GM19035 (cell line): ENCODE results near the gene GLB1L3.
"Not testable (repeated sequence)": the region's sequence is repeated elsewhere in the genome, so short reads cannot be mapped to it uniquely, and the experiment has no call there.

Experiments
- ATAC-seq: cut with Tn5 transposase; IDR thresholded peaks from one replicate; pipeline ENCODE4 v1.9.1; 2021; ENCODE audit not compliant: unreplicated experiment

GLB1L3 gene

DNA sequence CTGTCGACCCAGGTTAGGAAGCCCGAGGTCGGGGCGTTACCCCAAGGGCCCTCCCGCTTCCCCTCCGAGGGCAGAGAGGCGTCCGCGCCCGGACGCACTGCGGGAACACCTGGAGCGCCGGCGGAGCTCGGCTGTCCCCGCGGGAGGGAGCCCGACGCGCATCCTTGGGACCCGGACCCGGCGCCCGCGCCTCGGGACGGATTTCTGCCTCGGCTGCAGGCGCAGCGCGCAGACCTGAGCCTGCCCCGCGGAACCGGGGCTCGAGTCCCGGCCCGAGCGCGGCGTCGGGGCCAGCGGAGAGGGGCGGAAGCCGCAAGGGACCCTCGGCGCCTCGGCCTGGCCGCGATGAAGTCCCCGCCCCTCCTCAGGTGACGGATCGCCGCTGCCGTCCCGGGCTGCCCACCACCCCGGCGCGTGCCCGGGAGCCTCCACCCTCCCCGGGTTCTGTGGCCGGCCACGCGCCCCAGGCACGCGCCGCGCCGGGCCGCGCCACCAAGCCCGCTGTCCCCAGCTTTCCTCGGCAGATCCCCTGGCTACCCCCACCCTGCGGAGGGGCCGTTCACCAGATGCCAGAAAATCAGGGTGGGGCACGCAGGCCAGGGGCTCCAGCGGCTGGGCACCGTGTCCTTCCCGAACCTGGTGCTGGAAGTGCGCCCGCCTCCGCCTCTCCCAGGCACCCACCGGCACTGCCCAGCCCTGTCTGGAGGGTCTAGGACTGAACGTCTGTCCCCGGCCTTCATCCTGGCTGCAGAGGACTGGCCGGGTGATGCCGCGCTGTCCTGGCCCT, 410 bp downstream of the GLB1L3 start:
- peak; percentile 25 for ATAC-seq

DNA sequence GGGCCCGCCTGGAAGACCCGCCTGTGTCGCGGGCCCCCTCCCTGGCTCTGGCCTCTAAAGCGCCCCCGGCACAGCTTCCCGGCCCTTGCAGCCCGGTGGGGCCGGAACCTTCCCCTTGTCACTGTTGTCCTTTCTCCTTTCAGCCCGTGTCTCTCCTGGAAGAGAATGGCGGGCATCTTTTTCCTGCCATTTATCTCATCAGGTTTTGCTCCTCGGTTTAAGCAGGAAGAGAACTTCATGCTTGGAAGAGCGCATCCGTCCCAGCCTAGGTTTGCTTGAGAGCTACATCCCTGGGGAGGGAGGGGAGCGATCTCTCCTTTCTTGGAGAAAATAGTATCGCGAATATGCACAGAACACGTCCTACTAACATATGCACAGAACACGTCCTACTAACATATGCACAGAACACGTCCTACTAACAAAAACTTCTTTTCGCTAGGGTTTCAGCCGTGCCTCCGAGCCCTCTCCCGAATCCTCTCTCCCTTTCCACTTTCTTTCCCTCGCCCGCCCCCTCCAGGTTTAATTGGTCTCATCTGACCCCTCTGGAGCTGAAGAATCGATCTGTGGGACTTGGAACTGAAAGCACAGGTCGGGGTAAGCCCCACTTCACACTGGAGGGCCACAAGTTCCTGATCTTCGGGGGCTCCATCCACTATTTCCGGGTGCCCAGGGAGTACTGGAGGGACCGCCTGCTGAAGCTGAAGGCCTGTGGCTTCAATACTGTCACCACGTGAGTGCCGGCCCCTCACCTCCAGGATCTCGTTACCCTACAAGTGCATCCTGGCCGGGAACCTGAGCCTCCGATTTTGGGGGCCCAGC, 1.2 kb downstream of the GLB1L3 start:
- ATAC-seq = no peak

DNA sequence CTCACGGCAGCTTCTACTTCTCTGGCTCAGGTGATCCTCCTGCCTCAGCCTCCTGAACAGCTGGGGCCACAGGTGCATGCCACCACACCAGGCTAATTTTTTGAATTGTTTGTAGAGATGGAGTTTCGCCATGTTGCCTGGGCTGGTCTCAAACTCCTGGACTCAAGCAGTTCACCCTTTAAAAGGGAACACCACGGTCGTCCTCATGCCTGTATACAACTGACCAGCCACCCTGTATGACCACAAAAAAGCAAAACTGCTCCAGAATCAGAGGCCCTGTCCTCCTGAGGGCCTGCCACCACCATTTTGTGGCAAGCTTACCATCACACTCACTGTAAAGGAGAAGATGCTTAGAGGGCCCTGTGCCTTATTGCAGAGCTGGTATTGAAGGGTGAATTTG, 2.2 kb downstream of the GLB1L3 start:
- ATAC-seq = no peak

DNA sequence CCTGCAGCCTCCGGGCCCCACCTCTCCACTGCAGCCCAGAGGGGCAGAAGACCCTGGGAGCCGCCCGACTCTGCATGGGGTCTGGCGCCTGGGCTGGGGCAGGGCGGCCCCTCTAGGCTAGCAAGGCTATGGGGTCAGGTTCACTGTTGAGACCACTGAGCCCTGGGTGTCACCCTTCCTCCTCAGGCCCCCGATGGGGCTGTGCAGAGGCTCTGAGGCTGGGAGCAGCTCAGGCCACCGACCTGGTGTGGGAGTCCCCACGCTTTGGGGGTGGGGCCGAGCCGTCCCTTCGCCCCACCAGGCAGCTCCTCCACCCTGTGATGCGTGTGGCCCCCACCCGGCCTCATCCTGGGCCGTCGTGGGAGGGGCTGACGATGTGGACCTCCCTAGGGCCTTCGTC, 5.5 kb downstream of the GLB1L3 start:
- not testable (repeated sequence) for ATAC-seq

DNA sequence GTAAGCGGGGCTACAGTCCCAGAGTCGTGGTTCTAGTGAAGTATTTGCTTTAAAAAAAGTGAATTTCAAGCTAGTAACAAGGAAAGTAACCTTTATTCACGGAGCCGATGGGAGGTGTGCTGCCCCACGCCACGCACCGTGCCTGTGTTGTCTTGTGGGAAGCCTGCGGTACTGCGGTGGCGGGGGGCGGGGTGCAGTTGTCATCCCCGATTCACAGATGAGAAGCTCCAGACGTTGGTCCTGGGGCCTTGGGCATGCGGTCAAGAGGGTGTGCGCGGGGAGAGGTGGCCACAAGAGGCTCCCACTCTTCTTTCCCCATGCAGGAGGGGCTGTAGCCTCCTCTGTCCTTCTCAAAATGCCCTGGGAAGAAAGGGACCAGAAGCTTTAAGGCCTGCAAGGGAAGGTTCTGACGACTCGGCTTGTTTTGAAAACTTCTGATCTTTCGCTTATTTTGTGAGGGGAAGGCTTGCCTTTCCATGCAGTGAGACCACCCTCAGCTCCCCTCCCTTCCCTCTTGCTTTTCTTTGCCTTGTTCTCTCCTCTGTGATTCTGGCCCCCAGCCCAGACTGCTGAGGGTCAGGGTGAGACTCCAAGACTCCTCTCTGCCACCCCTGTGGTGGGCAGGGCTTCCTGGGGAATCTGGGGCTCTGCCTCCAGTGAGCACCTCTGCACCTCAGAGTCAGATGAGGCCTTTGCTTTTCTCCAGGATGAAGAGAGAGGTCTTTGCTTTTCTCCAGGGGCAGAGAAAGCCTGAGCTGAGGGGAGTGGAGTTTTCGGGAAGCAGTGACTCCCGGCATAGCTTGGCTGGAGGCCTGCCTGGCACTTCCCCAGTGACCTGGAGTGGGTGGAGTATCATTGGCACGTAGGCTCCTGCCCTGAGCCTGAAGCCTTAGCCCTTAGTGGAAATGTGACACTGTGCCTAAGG, 6.2 kb downstream of the GLB1L3 start:
- no peak for ATAC-seq

DNA sequence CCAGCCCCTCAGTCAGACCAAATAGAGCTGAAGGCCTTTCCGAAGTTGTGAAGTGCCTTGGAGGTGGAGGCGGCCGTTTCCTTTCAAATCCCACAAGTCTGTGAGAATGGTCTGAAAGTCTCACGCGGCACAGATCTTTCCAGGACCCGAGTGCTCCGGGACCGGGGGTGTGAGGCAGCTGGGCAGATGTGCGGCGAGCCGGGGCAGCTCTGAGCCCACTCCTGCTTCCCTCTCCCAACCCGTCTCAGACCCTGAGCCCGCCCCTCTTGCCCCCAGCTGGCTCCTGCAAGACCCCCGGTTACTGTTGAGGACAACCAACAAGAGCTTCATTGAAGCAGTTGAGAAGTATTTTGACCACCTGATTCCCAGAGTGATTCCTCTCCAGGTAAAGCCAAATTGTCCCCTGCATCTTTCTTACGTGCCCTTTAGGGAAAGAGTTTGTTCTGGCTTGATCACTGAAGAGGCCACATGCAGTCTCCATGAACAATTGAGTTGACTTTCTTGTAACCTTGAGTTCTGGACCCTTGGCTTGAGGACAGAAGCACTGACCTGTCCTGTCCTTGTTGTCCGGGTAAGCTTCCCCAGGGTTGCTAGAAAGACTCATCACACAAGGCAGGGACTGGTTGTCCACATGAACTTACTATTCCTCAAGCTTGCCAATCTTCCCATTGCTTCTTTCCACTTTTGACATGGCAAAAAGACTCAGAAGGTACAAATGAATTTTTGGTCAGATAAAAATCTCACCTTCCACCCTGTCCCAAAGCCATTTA, 7.5 kb downstream of the GLB1L3 start:
- no peak for ATAC-seq

DNA sequence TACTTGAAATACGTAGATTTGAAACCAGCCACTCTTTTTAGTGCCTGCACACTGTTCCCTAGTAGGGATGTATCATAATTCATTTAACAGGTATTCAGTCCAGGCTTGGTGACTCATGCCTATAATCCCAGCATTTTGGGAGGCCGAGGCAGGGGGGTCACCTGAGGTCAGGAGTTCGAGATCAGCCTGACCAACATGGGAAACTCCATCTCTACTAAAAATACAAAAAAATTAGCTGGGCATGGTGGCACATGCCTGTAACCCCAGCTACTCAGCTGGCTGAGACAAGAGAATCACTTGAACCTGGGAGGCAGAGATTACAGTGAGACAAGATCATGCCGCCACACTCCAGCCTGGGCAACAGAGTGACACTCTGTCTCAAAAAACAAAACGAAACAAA, 8.2 kb downstream of the GLB1L3 start:
- ATAC-seq = not testable (repeated sequence)

DNA sequence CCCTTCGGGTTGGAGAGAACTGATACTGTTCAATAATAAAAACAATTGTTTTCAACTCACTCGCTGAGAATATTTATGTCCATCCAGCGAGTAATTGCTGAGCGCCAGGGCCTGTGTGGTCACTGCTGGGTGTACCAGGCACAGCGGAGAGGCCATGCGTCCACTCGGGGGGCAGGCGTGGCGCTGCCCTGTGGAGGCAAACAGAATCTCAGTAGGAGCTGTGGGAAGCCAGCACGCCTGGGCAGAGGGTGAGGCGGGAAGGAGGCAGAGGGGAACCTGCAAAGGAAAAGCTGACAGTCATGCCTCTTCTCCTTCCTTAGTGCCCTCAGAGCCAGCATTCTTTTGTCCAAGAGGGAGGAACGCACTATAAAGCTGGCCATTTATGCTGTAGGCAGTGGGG, 11.4 kb downstream of the GLB1L3 start:
- no peak for ATAC-seq

DNA sequence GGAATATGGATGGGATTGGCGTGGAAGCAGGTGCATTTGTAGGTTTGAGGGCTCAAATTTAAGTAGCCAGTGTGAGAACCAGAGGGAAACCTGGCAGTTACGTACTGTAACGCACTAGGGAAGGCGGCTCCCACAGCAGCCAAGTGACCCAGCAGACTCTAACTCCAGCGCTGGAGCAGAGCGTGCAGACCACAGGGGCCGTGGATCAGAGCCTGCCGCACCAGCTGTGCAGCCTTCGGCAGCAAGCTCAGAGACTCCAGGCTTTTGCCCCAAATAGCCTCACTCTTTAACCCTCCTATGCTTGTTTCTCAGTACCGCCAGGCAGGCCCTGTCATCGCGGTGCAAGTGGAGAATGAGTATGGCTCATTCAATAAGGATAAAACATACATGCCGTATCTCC, 12.3 kb downstream of the GLB1L3 start:
- no peak for ATAC-seq

DNA sequence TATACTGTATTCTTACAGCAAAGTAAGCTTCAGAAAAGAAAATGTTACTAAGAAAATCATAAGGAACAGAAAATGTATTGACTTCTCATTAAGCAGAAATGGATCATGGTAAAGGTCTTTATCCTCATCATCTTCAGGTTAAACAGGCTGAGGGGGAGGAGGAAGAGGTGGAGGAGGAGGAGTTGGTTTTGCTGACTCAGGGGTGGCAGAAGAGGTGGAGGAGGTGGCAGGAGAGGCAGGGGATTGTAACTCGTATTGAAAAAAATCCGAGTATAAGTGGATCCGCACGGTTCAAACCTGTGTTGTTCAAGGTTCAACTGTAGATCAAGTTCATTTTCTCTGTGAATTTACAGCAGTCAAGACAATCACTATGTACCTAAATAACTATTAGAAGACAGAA, 13.0 kb downstream of the GLB1L3 start:
- ATAC-seq = no peak

DNA sequence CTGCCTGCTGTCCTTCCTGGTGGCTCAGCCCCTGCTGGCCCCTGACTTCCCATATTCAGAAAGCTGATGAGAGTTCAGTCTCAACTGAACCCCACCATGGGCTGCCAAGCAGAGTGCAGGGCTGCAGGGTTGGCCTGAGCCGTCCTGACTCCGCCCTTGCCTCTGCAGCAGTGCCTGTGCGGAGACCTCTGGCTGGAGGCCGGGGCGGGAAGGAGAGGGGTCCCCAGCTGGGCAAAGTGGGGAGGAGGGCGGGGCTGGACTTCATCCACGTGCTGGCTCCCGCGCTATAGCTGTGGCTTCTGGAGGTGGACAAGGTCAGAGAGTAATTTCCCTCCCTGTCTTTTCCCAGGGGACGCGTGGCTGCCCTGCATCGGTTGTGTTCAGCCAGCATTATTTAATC, 13.6 kb downstream of the GLB1L3 start:
- ATAC-seq = no peak

DNA sequence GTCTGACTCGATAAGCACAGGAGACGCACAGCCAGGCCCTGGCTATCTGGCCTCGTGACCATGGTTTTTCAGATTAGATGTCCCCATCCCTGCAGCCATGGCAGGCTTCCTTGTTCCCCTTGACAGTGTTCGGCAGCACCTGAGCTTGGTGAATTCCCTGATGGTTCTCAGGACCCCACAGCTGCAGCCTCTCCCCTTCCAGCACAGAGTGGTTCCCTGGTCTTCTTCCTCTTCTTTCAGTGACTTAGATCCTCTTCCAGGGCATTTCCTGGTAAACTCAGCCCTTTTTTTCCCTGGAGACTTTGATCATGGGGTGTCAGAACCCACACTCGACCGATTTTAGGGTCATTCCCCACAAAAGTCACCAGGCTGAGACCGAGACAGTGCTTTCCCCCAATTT, 14.5 kb downstream of the GLB1L3 start:
- ATAC-seq = no peak

DNA sequence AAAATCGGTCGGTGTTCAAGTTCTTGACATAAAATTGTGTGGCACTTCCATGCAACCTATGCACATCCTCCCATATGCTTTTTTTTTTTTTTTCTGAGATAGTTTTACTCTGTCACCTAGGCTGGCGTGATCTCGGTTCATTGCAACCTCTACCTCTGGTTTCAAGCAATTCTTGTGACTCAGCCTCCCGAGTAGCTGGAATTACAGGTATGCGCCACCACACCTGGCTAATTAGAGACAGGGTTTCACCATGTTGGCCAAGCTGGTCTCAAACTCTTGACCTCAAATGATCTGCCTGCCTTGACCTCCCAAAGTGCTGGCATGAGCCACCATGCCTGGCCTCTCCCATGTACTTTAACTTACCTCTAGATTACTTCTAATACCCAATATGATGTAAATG, 15.0 kb downstream of the GLB1L3 start:
- no peak for ATAC-seq

DNA sequence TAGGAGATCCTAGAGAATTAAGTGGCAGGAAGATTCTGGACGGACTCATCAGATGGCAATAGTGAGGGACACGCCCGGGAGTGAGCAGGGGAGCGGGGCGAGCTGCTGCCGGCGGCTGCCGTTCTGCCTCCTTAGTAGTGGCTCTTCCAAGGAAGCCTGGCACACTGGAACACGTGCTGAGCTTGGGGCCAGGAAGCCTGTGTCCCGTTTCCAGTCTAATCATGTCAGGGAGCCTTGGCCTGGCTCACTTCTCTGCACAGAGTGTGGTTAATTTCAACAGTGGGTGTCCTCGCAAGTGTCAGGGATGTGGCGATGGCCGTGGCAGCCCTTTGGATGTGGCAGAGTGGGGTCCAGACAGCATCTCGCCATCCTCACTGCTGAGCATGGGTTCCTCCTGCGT, 16.5 kb downstream of the GLB1L3 start:
- ATAC-seq = no peak

DNA sequence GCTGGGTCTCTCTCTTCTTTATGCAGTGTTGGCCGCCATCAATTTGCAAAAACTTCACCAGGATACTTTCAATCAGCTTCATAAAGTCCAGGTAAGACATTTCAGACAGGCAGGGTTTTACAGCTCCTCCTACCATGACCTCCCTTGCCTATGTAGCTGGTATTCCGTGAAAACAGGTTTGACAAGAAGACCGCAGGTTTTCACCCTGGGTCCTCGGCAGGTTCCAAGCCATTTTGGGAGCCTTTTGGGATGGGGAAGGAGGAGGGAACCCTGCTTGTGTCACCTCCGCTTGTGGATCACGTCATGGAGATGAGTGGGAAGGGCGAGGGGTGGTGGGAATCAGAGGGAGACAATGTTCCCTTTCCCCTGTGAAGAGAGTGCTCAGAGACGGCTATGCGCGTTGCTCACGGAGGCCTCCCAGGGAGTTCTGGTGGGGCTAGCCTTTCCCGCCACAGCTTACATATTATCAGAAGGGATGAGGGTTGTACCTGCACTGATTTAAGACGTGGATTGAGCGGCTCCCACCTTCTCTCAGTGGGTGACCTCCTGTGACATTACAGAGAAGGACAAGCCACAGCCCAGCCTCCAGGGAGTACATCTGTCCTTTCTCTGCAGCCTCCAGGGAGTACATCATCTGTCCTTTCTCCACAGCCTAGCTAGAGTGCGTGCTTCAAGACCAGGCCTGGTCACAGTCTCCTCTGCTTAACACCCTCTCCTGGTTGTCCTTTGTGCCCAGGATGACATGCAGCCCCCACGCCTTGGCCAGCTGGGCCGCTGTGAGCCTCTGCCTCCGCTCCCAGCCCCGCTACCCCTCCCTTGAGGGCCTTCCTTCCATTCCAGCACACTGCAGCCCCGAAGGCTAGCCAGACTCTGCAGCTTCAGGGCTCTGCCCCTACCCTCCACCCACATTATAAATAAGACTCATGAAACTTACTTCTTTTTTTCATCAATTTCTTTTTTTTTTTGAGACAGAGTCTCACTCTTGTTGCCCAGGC, 17.2 kb downstream of the GLB1L3 start:
- ATAC-seq = no peak

DNA sequence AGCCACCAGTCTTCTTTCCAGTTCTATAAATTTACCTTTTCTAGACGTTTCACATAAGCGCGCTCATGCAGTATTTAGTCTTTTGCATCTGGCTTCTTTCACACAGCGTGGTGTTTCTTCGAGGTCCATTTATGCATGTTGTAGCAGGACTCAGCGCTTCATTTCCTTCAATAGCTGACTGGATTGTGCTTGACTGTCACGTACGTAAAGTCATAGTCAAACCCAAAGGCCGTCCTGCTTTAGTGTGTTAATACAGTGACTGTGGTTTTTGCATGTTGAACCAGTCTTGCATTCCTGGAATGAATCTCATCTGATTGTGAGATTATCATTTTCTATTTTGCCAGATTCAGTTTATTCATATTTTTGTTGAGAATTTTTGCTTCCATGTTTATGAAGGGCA, 18.5 kb downstream of the GLB1L3 start:
- ATAC-seq = no peak

DNA sequence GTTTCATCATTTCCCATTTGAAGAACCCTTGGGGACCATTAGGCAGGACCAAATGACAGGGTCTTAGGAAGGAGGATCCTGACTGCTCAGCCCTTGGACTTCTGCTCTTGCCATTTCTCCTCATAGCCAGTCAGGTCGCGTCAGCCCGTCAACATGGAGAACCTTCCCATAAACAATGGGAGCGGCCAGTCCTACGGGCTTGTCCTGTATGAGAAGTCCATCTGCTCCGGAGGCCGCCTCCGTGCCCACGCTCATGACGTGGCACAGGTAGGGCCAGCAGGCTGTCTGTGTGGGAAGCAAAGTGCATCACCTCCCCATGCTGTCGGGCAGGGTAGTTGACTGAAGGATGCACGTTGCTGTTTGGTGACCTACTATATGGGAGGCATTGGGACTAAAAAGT, 36.0 kb downstream of the GLB1L3 start:
- ATAC-seq = no peak

DNA sequence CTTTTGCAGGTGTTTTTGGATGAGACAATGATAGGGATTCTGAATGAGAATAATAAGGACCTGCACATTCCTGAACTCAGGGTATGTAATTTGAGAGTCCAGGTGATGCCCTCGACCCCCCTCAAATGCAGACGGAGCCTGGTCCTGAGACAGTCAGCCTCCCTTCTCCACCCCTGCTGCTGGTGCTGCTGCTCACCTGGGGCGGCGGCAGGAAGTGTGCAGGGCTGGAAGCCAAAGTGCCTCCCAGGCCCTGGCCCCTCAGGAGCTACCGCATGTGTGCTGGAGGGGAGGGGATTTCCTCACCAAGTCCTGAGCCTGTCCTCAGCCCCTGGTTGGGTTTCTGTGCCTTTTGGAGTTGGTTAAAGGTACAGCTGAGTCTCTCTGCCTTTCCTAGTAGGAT, 36.6 kb downstream of the GLB1L3 start:
- ATAC-seq = no peak

DNA sequence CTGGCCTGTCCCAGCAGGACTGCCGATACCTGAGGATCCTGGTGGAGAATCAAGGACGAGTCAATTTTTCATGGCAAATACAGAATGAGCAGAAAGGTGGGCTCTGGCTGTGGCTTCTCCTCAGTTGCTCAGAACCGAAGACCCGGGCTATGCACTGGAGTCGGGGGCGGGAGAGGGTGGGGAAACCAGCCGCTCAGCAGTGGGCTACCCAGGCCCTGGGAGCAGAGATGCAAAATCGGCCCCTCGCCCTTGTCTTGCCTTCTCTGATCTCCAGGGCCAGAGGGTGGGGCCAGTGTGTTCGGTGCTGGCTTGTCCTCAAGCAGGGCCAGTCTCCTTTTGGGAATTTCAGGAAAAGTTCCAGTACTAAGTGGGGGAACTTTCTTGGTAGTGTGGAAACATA, 37.2 kb downstream of the GLB1L3 start:
- ATAC-seq = no peak
